Left lung (tissue), 14 donors: ENCODE results near the gene ADAMTS10. TPM values are rescaled to one million over a fixed set of nuclear protein-coding genes. Genes with fewer than 3 reads are reported as not detected.
A peak's percentile ranks its signal among the peaks of the same experiment; 100 is the strongest.

ENCODE experiments used
- ATAC-seq: fragments of 200-7000 bp; cut with Tn5 transposase; one replicate; pipeline ENCODE4 v1.9.1; 2020; ENCODE audit warnings: moderate library complexity
- DNase-seq, 4 donors: peaks; one replicate each; pipeline ENCODE4 v3.0.0-alpha.2; 2013 to 2020
- H3K27ac ChIP-seq, 2 donors: fragments of 200-600 bp; sonication (generic) in 1 of 2; one replicate each; pipeline versions ENCODE4 v1.5.0 to v1.8.0; 2020 to 2021
- H3K27me3 ChIP-seq, 2 donors: fragments of 200-600 bp; sonication (generic) in 1 of 2; one replicate each; pipeline versions ENCODE4 v1.5.0 to v1.8.0; 2020 to 2021
- H3K36me3 ChIP-seq, 2 donors: fragments of 200-600 bp; sonication (generic) in 1 of 2; one replicate each; pipeline versions ENCODE4 v1.5.0 to v1.8.0; 2020 to 2021
- H3K4me1 ChIP-seq, 2 donors: fragments of 200-600 bp; one replicate each; pipeline ENCODE4 v1.8.0; 2021
- H3K4me3 ChIP-seq, 2 donors: fragments of 200-600 bp; sonication (generic) in 1 of 2; one replicate each; pipeline versions ENCODE4 v1.5.0 to v1.8.0; 2020 to 2021; ENCODE audit warnings: mild to moderate bottlenecking in 1 of 2
- H3K9me3 ChIP-seq, 2 donors: fragments of 200-600 bp; sonication (generic) in 1 of 2; one replicate each; pipeline versions ENCODE4 v1.5.0 to v1.8.0; 2020 to 2021
- CTCF ChIP-seq, 2 donors: fragments of 200-600 bp; sonication (generic) in 1 of 2; IDR thresholded peaks; one replicate each; pipeline versions ENCODE4 v1.5.0 to v1.8.0; 2021; ENCODE audit warnings: antibody characterized with exemption in 2 of 2
- intact Hi-C, 2 donors: fragments of 100-400 bp; cut with DNase I; formaldehyde crosslinking; loops; one replicate each; pipeline versions ENCODE4 v1.11.2 to v1.14.2; 2022
- long read RNA-seq, 12 donors: library from polyadenylated mRNA in 2 of 12; unstranded in 2 of 12; transcript quantifications; one replicate each; pipeline ENCODE4 v2.0.0 and lab custom pipeline, GENCODE V29; 2019 to 2026
- polyA plus RNA-seq, 6 donors: library from polyadenylated mRNA; unstranded; fragments of 120-200 nt; gene quantifications; one replicate each; pipeline ENCODE4 v1.2.1, GENCODE V29; 2013; ENCODE audit not compliant: insufficient read length in 6 of 6
- total RNA-seq, 2 donors: library from RNA; stranded (reverse); fragmentation: NEBNext Ultra II Directional; extraction: Animal tissue kit (Norgen Biotek cat#: 25700); gene quantifications; one replicate each; pipeline ENCODE4 v1.2.1, GENCODE V29; 2021
- donor health status: DM: no; HTN: yes; CAD: no.
- donor health status: DM: no; HTN: no; CAD: no.

The ADAMTS10 gene
- total RNA-seq (10 to 100 TPM; 18.5 to 23.9 TPM), polyA plus RNA-seq (10 to 100 TPM; 47.2 to 72.2 (median 62.4) TPM)
- long read RNA-seq, donor 1, partial matches to known transcripts = 0 of 1 reads
- long read RNA-seq, donor 1, other reads (novel, unspliced or antisense) = 0 of 1 reads
- long read RNA-seq, donor 2, partial matches to known transcripts = 0 of 2 reads
- long read RNA-seq, donor 2, other reads (novel, unspliced or antisense) = 0 of 2 reads
- long read RNA-seq, donor 3 = 0 reads
- long read RNA-seq, donor 4, partial matches to known transcripts = 0 of 1 reads
- long read RNA-seq, donor 4, other reads (novel, unspliced or antisense) = 1 of 1 reads
- long read RNA-seq, donor 5 = 0 reads
- long read RNA-seq, donor 6 = 0 reads
- long read RNA-seq, donor 7 = 0 reads
- long read RNA-seq, donor 8 = 0 reads
- long read RNA-seq, donor 9 = 0 reads
- long read RNA-seq, donor 10 = 0 reads
- long read RNA-seq, donor 11 = 0 reads
- long read RNA-seq, donor 12 = 0 reads

- no peak for TF ChIP-seq CTCF (IDR thresholded peaks at IDR 0.05)
- ATAC-seq = peak; percentile 14
- intact Hi-C loops = no loop called here
- Histone ChIP-seq H3K4me3 (peak within 1 kb of the TSS; percentile 46 to 47), H3K27ac (peak within 1 kb of the TSS; percentile 65 to 76), H3K4me1 (peaks cover 0 to 23% of the 10 kb centered on the region in 2 donors), H3K36me3 (no peaks in the 10 kb centered on the region), H3K9me3 (no peaks in the 10 kb centered on the region), H3K27me3 (peaks cover 0 to 30% of the 10 kb centered on the region in 2 donors)
- DNase-seq = peak in 3 of 4 donors; percentile 50 to 72 (median 64)
These were observed at the start of gene ADAMTS10 for GRCh38 chr19:8610041-8610935. Gene ADAMTS10, minus strand, starts transcription at chr19:8610715. Its CDS starts 5,005 bp downstream, at chr19:8605710.

- no peaks in the 10 kb centered on the region for H3K36me3 ChIP-seq
- peaks cover 0 to under 1% of the 10 kb centered on the region in 2 donors for H3K4me1 ChIP-seq
- intact Hi-C loops = loop anchor here in 1 of 2 donors (5.0 kb wide), 1 partner anchor 417 kb away; no protein-coding TSS in a partner anchor
- no peak for TF ChIP-seq CTCF (IDR thresholded peaks at IDR 0.05)
- H3K4me3 ChIP-seq = no peak overlapping the region
- no peaks in the 10 kb centered on the region for H3K9me3 ChIP-seq
- H3K27me3 ChIP-seq = peaks cover 0 to 69% of the 10 kb centered on the region in 2 donors
- no peak overlapping the region for H3K27ac ChIP-seq
- ATAC-seq = no peak
- no peak for DNase-seq
These were observed 49.4 kb upstream of the ADAMTS10 start for GRCh38 chr19:8659905-8660304.

DNA sequence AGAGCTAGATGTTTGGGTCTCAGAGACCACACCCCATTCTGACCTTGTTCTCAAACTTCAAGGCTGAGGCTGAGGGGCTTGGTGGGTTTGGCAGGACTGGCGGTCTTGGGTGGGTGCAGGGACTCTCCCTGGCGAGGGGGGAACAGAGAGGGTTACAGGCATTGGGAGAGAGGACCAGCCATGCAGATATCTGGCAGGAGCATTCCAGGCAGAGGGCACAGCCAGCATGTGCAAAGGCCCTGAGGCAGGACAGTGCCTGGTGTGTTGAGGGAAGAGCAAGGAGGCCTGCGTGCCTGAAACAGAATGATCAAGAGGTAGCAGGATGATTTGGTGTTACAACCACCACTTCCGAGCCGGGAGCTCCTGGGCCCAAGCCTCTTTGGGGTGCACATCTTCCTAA lies 47.4 kb upstream of the ADAMTS10 start:
- peaks cover 0 to 56% of the 10 kb centered on the region in 2 donors for H3K27me3 ChIP-seq
- H3K4me1 ChIP-seq = peaks cover 0 to 7% of the 10 kb centered on the region in 2 donors
- DNase-seq = no peak
- no peak for ATAC-seq
- H3K36me3 ChIP-seq = no peaks in the 10 kb centered on the region
- H3K27ac ChIP-seq = no peak overlapping the region
- H3K4me3 ChIP-seq = no peak overlapping the region
- TF ChIP-seq CTCF (IDR thresholded peaks at IDR 0.05) = no peak
- intact Hi-C loops = loop anchor here in 1 of 2 donors (5.0 kb wide), 1 partner anchor 419 kb away; no protein-coding TSS in a partner anchor
- H3K9me3 ChIP-seq = no peaks in the 10 kb centered on the region

DNA sequence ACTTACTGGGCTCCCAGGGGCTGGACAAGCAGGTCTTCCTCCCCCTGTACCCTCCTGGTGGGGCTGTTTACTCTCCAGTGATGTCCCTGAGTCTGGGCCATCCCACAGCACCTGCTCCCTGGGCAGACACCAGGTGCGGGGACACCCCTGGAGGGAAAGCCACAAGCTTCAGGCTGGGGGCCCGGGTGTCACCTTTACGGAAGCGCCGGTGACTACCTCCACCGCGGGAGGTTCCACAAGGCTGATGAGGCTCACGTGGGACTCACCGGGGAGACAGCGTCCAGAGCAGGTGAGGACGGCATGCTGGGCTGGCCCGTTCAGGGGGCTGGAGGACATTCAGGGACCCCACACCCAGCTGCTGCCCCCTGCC lies 44.8 kb upstream of the ADAMTS10 start:
- intact Hi-C loops = loop anchor here in 1 of 2 donors (5.0 kb wide), 1 partner anchor 422 kb away; no protein-coding TSS in a partner anchor
- Histone ChIP-seq H3K27me3 (peaks cover 0 to 55% of the 10 kb centered on the region in 2 donors), H3K4me3 (no peak overlapping the region), H3K36me3 (no peaks in the 10 kb centered on the region), H3K27ac (no peak overlapping the region), H3K4me1 (peaks cover 0 to 13% of the 10 kb centered on the region in 2 donors), H3K9me3 (no peaks in the 10 kb centered on the region)
- ATAC-seq (no peak), DNase-seq (no peak)
- TF ChIP-seq CTCF (IDR thresholded peaks at IDR 0.05) = no peak
